Ovary (tissue), 9 donors: ENCODE data around the gene HECTD4. TPM values are rescaled to one million over a fixed set of nuclear protein-coding genes. Genes with fewer than 3 reads are reported as not detected.
"Not testable (repeated sequence)": the region's sequence is repeated elsewhere in the genome, so short reads cannot be mapped to it uniquely, and the experiment has no call there.

Source experiments
- DNase-seq, 5 donors: peaks; one replicate each; pipeline ENCODE4 v3.0.0-alpha.2; 2019 to 2020
- H3K27ac ChIP-seq, 2 donors: fragments of 200-600 bp; one replicate each; pipeline versions ENCODE4 v1.5.1 to v1.8.0; 2019 to 2022
- H3K27me3 ChIP-seq: fragments of 200-600 bp; one replicate; pipeline ENCODE4 v1.8.0; 2022
- H3K36me3 ChIP-seq: fragments of 200-600 bp; sonication (generic); one replicate; pipeline ENCODE4 v1.5.1; 2019
- H3K4me1 ChIP-seq: one replicate; pipeline ENCODE4 v1.8.1; 2013; ENCODE audit warnings: mild to moderate bottlenecking, moderate library complexity; ENCODE audit not compliant: insufficient read depth
- H3K4me3 ChIP-seq: fragments of 200-600 bp; sonication (generic); one replicate; pipeline ENCODE4 v1.5.1; 2017
- H3K9me3 ChIP-seq, 2 donors: fragments of 200-600 bp in 1 of 2; sonication (generic) in 1 of 2; one replicate each; pipeline versions ENCODE4 v1.5.1 to v1.8.1; 2013 to 2019; ENCODE audit warnings: mild to moderate bottlenecking in 1 of 2, moderate library complexity in 1 of 2
- CTCF ChIP-seq, 3 donors: fragments of 450-650 bp in 2 of 3; fragments of 200-600 bp in 1 of 3; IDR thresholded peaks; one replicate each; pipeline versions ENCODE4 v1.5.1 to v1.8.0; 2016 to 2022; ENCODE audit warnings: antibody characterized with exemption in 3 of 3, mild to moderate bottlenecking in 1 of 3
- EP300 ChIP-seq: sonication (generic); formaldehyde crosslinking; IDR thresholded peaks from one replicate; pipeline ENCODE4 v1.6.1; 2017; ENCODE audit warnings: antibody characterized with exemption
- POLR2A ChIP-seq: fragments of 450-650 bp; IDR thresholded peaks from one replicate; pipeline ENCODE4 v1.6.1; 2017; ENCODE audit warnings: antibody characterized with exemption, mild to moderate bottlenecking, moderate library complexity
- WGBS, 3 donors: extraction: QIAGEN DNeasy Blood & Tissue Kit in 1 of 3; methylation state at CpG; one replicate each; pipeline versions ENCODE4 v1.1.5 to v1.1.7; 2013 to 2017; 5-methylcytosine and 5-hydroxymethylcytosine counted together
- intact Hi-C, 4 donors: fragments of 100-400 bp; cut with DNase I; formaldehyde crosslinking; loops; one replicate each; pipeline versions ENCODE4 v1.11.0 to v1.15.1; 2022 to 2023
- polyA plus RNA-seq, 2 donors: library from polyadenylated mRNA; stranded (reverse); fragments of 200-250 nt in 1 of 2; fragments of 350-450 nt in 1 of 2; fragmentation: Illumina TruSeq in 1 of 2; extraction: RNeasy Lipid Tissue Mini Kit (QIAGEN cat#74804) in 1 of 2; gene quantifications; one replicate each; pipeline ENCODE4 v1.2.3, GENCODE V29; 2013 to 2014
- total RNA-seq, 7 donors: library from RNA; depleted of rRNA in 2 of 7; stranded (reverse); fragments of >200 nt in 2 of 7; fragmentation: NEBNext Ultra II Directional in 3 of 7; extraction: Animal tissue kit (Norgen Biotek cat#: 25700) in 3 of 7; gene quantifications; one replicate each; pipeline versions ENCODE4 v1.1.0 to v1.2.4, GENCODE V29; 2016 to 2023
- donor health status: DM: no; HTN: no; CAD: no; lungs with moderate emphysema.
- donor health status: DM: no; HTN: no; CAD: no.
- donor health status: Bipolar disorder and iron deficiency.
- donor health status: DM: yes; HTN: yes; CAD: no.
- donor health status: DM: no; HTN: no; CAD: no.
- donor health status: DM: yes; HTN: yes; CAD: no.

HECTD4 gene
- total and polyA plus RNA-seq, 9 donors = 12.3 to 47.3 (median 34.9) TPM

- Histone ChIP-seq H3K4me3 (no peak overlapping the region), H3K4me1 (peaks cover 6% of the 10 kb centered on the region), H3K27me3 (no peaks in the 10 kb centered on the region), H3K36me3 (no peaks in the 10 kb centered on the region), H3K27ac (no peak overlapping the region), H3K9me3 (no peaks in the 10 kb centered on the region)
- no peak for DNase-seq
- intact Hi-C loops = loop anchor here in 1 of 4 donors (5.0 kb wide), 1 partner anchor 366 kb away; no protein-coding TSS in a partner anchor
- TF ChIP-seq POLR2A = no peak
- WGBS, 3 donors = 74 to 87% (median 84%) methylated on average over 3 of the region's 3 CpGs
These were observed 28.8 kb downstream of the HECTD4 start for GRCh38 chr12:112353393-112353792.

GRCh38 chr12:112352921-112353320, 29.3 kb downstream of the HECTD4 start:
- Histone ChIP-seq H3K9me3 (no peaks in the 10 kb centered on the region), H3K27me3 (no peaks in the 10 kb centered on the region), H3K4me3 (no peak overlapping the region), H3K36me3 (no peaks in the 10 kb centered on the region), H3K27ac (no peak overlapping the region), H3K4me1 (peaks cover 6% of the 10 kb centered on the region)
- TF ChIP-seq EP300 (no peak), POLR2A (no peak), CTCF (IDR thresholded peaks at IDR 0.05) (no peak)
- WGBS, 3 donors = 100% methylated on average over 1 of the region's 1 CpG
- intact Hi-C loops = loop anchor here in 1 of 4 donors (5.0 kb wide), 1 partner anchor 366 kb away; no protein-coding TSS in a partner anchor
- no peak for DNase-seq

- intact Hi-C loops = loop anchor here in 1 of 4 donors (5.0 kb wide), 1 partner anchor 364 kb away; no protein-coding TSS in a partner anchor
- Histone ChIP-seq H3K27me3 (no peaks in the 10 kb centered on the region), H3K9me3 (no peaks in the 10 kb centered on the region), H3K27ac (no peak overlapping the region), H3K4me1 (peaks cover 4% of the 10 kb centered on the region), H3K4me3 (no peak overlapping the region), H3K36me3 (no peaks in the 10 kb centered on the region)
- TF ChIP-seq CTCF (IDR thresholded peaks at IDR 0.05) = no peak
- TF ChIP-seq POLR2A = no peak
- no peak for TF ChIP-seq EP300
- DNase-seq = no peak
- 68 to 78% (median 78%) methylated on average over 3 of the region's 3 CpGs for WGBS, 3 donors
These were observed 31.3 kb downstream of the HECTD4 start for GRCh38 chr12:112350593-112351592.

GRCh38 chr12:112349431-112349830, 32.8 kb downstream of the HECTD4 start:
- H3K4me1 ChIP-seq = peaks cover 4% of the 10 kb centered on the region
- no peaks in the 10 kb centered on the region for H3K9me3 ChIP-seq
- no peaks in the 10 kb centered on the region for H3K36me3 ChIP-seq
- 31 to 43% (median 35%) methylated on average over 2 of the region's 2 CpGs for WGBS, 3 donors
- no peak overlapping the region for H3K4me3 ChIP-seq
- intact Hi-C loops = no loop called here
- H3K27me3 ChIP-seq = no peaks in the 10 kb centered on the region
- TF ChIP-seq POLR2A (no peak), EP300 (no peak), CTCF (IDR thresholded peaks at IDR 0.05) (no peak)
- DNase-seq = no peak
- no peak overlapping the region for H3K27ac ChIP-seq

GRCh38 chr12:112348926-112349325, 33.3 kb downstream of the HECTD4 start:
- H3K4me3 ChIP-seq, intact Hi-C loops, H3K27ac ChIP-seq, H3K27me3 ChIP-seq, H3K9me3 ChIP-seq, H3K36me3 ChIP-seq, H3K4me1 ChIP-seq, DNase-seq: not testable (repeated sequence)
- WGBS, 3 donors = 92 to 94% (median 93%) methylated on average over 6 of the region's 6 CpGs
